ENCODE results near the gene ESYT1. TPM values are rescaled to one million over a fixed set of nuclear protein-coding genes. Genes with fewer than 3 reads are reported as not detected.

Gene ESYT1
- total and polyA plus RNA-seq, 9 of the 15 experiments (the other 6 are each of a cell fraction or from before 2014, with no cell fraction given): 132 to 420 (median 164) TPM

DNA sequence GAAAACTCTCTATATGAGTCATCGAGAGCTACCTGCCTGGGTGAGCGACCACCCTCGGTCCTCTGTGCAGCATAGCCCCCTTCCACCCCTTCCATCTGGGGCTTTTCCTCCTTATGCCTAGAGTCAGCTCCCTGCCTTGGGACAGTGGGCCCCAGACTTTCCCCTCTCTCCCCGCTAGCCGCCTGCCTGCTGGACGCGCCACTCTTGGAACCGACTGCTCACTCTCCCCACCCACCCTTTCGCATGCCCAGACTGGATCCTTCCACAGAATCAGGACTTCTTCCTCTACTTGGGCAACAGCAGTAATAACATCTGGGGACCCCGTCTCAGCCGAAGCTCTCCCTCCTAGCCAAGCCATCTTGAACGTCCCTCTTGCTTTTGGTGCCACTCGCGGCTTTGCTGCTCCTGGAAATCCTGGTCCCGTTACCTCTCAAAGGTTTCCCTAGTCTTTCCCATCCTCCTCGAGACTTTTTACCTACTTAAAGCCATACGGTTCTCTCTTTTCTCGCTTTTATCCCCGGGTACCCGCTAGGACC lies 671 bp downstream of the ESYT1 start:
- Histone ChIP-seq H2AFZ (ENCODE audit: low read depth, low read length) (peak overlapping the region; percentile 34; the same call in 1 of the 2 replicates), H3K9me3 (replicated peaks; ENCODE audit: control insufficient read depth, insufficient read depth, low read depth, low read length) (no peaks in the 10 kb centered on the region), H3K4me3 (peak overlapping the region; percentile 92), H3K9ac (ENCODE audit: insufficient read depth in 1 of 2, low read depth in 2 of 2, low read length in 2 of 2) (peak overlapping the region; percentile 96 to 98), H3K9me1 (ENCODE audit: control insufficient read depth, insufficient read depth, low read length) (peaks cover 6% of the 10 kb centered on the region), H4K20me1 (replicated peaks; ENCODE audit: control insufficient read depth, insufficient read depth, low read length) (peaks cover 5% of the 10 kb centered on the region), H3K27me3 (ENCODE audit: control insufficient read depth in 2 of 2, insufficient read depth in 2 of 2, low read length in 2 of 2) (no peaks in the 10 kb centered on the region), H3K36me3 (ENCODE audit: control insufficient read depth, insufficient read depth, low read length) (peaks cover 43% of the 10 kb centered on the region), H3K4me1 (replicated peaks in 1 of 2; ENCODE audit: control insufficient read depth in 2 of 2, insufficient read depth in 2 of 2, low read length in 2 of 2) (peaks cover 31 to 44% of the 10 kb centered on the region in 2 experiments), H3K4me2 (ENCODE audit: insufficient read depth, low read length) (peak overlapping the region; percentile 98), H3K27ac (ENCODE audit: extremely low read depth, low read depth, low read length) (peak overlapping the region; percentile 93), H3K79me2 (ENCODE audit: control insufficient read depth, insufficient read depth, low read length) (peaks cover 55% of the 10 kb centered on the region)
- DNase-seq (ENCODE audit: extremely low read depth in 1 of 4, low spot score in 3 of 4) (peak in 2 of 4 experiments; percentile 33 to 35), FAIRE-seq (no peak), ATAC-seq (peak; percentile 2)
- in situ Hi-C loops (cut with MboI) (loop anchor here (5.0 to 10.0 kb wide), 2 partner anchors 59 to 336 kb away; partner anchors contain the start of genes SMARCC2 and SPRYD4), intact Hi-C loops (cut with micrococcal nuclease) (no loop called here)
- BruUV-seq (replicated peaks): no TSS peak
- WGBS (ENCODE audit: insufficient coverage, low coverage, missing lambda C conversion rate): 0% methylated on average over 20 of the region's 20 CpGs
- CTCF ChIA-PET (ENCODE audit: low intra/inter-chr PET ratio): no interaction called here
- POLR2A ChIA-PET: interaction anchor here (0.6 to 5.6 kb wide), 15 partner anchors 9 to 510 kb away, joined by 3 to 85 read pairs (median 7); partner anchors contain the start of genes MYL6, PA2G4, RNF41 and RPL41
- TF ChIP-seq ZBTB7A (IDR thresholded peaks at IDR 0.05; ENCODE audit: borderline replicate concordance, control insufficient read depth, low read depth, low read length) (peak; percentile 53; the same call in 1 of the 2 replicates), NR2C2 (CRISPR knock-in tag; IDR thresholded peaks at IDR 0.05) (no peak), NR2C2 (tag; IDR thresholded peaks at IDR 0.05) (no peak), NFATC3 (IDR thresholded peaks at IDR 0.05) (no peak), GATA2 (CRISPR knock-in tag; IDR thresholded peaks at IDR 0.05) (no peak), ATF2 (CRISPR knock-in tag; IDR thresholded peaks at IDR 0.05) (no peak), LEF1 (IDR thresholded peaks at IDR 0.05) (no peak), ZNF717 (CRISPR knock-in tag; IDR thresholded peaks at IDR 0.05) (no peak), KLF13 (tag; IDR thresholded peaks at IDR 0.05; ENCODE audit: borderline replicate concordance, low read depth) (no peak), SOX6 (IDR thresholded peaks at IDR 0.05) (no peak), STAT5A (IDR thresholded peaks at IDR 0.05; ENCODE audit: borderline replicate concordance, low read length) (no peak), MYC (IDR thresholded peaks at IDR 0.05; ENCODE audit: low read depth, low read length) (no peak), MYC (CRISPR knock-in tag; IDR thresholded peaks at IDR 0.05; ENCODE audit: borderline replicate concordance, low read depth) (no peak), ZNF589 (CRISPR knock-in tag; IDR thresholded peaks at IDR 0.05; ENCODE audit: low read depth) (no peak), POLR2B (IDR thresholded peaks at IDR 0.05; ENCODE audit: low read depth, partially characterized antibody) (no peak), FUS (optimal IDR thresholded peaks at IDR 0.05; ENCODE audit: low read depth, low read length) (no peak), TBP (optimal IDR thresholded peaks at IDR 0.05; ENCODE audit: low read depth, low read length) (no peak), NONO (IDR thresholded peaks at IDR 0.05; ENCODE audit: low read depth in 2 of 2, low read length in 1 of 2) (no peak), CBFA2T2 (conservative IDR thresholded peaks at IDR 0.05) (no peak)
- TF ChIP-seq, protein P1, sequence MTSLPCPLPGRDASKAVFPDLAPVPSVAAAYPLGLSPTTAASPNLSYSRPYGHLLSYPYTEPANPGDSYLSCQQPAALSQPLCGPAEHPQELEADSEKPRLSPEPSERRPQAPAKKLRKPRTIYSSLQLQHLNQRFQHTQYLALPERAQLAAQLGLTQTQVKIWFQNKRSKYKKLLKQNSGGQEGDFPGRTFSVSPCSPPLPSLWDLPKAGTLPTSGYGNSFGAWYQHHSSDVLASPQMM (CRISPR knock-in tag; IDR thresholded peaks at IDR 0.05): no peak
- TF ChIP-seq, protein P2, sequence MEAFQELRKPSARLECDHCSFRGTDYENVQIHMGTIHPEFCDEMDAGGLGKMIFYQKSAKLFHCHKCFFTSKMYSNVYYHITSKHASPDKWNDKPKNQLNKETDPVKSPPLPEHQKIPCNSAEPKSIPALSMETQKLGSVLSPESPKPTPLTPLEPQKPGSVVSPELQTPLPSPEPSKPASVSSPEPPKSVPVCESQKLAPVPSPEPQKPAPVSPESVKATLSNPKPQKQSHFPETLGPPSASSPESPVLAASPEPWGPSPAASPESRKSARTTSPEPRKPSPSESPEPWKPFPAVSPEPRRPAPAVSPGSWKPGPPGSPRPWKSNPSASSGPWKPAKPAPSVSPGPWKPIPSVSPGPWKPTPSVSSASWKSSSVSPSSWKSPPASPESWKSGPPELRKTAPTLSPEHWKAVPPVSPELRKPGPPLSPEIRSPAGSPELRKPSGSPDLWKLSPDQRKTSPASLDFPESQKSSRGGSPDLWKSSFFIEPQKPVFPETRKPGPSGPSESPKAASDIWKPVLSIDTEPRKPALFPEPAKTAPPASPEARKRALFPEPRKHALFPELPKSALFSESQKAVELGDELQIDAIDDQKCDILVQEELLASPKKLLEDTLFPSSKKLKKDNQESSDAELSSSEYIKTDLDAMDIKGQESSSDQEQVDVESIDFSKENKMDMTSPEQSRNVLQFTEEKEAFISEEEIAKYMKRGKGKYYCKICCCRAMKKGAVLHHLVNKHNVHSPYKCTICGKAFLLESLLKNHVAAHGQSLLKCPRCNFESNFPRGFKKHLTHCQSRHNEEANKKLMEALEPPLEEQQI (IDR thresholded peaks at IDR 0.05): no peak

Measured in K562 (cell line).